HFFc6 (cell line): ENCODE measurements around the gene GRIN3A. TPM values are rescaled to one million over a fixed set of nuclear protein-coding genes. Genes with fewer than 3 reads are reported as not detected.

Experiments
- DNase-seq: peaks from one replicate; pipeline ENCODE4 v3.0.0-alpha.2; 2018
- H3K27ac Mint-ChIP-seq: 2 replicates; pipeline ENCODE4 v1.8.0; 2020; ENCODE audit warnings: mild to moderate bottlenecking, mixed read lengths
- H3K27me3 Mint-ChIP-seq: 2 replicates; pipeline ENCODE4 v1.8.0; 2021; ENCODE audit warnings: mild to moderate bottlenecking, moderate library complexity, mixed read lengths; ENCODE audit not compliant: insufficient read depth
- H3K36me3 Mint-ChIP-seq: 2 replicates; pipeline ENCODE4 v1.8.0; 2021; ENCODE audit warnings: low read depth, mixed read lengths
- H3K4me1 Mint-ChIP-seq: 2 replicates; pipeline ENCODE4 v1.8.0; 2020; ENCODE audit warnings: low read depth, mixed read lengths
- H3K4me3 Mint-ChIP-seq: 2 replicates; pipeline ENCODE4 v1.8.0; 2020; ENCODE audit warnings: mild to moderate bottlenecking, moderate library complexity, mixed read lengths
- H3K9me3 Mint-ChIP-seq: 2 replicates; pipeline ENCODE4 v1.8.0; 2020; ENCODE audit warnings: mild to moderate bottlenecking, mixed read lengths
- CTCF ChIP-seq: fragments of 200-600 bp; sonication (generic); IDR thresholded peaks from 2 replicates; pipeline ENCODE4 v1.5.0; 2021; ENCODE audit warnings: antibody characterized with exemption, mild to moderate bottlenecking
- total RNA-seq, 6 experiments: library from RNA; stranded (reverse); fragmentation: NEBNext Ultra II Directional; extraction: Animal tissue kit (Norgen Biotek cat#: 25700); gene quantifications; 2 replicates in 1 of 6; 3 replicates in 5 of 6; pipeline ENCODE4 v1.2.3, GENCODE V29; 2021

Gene GRIN3A
- total RNA-seq, 6 experiments from 2014 or later: not detected

- no peaks in the 10 kb centered on the region for H3K9me3 Mint-ChIP-seq
- no peaks in the 10 kb centered on the region for H3K36me3 Mint-ChIP-seq
- no peak for TF ChIP-seq CTCF
- peaks cover 3% of the 10 kb centered on the region for H3K27me3 Mint-ChIP-seq
- no peak for DNase-seq
- peaks cover 19% of the 10 kb centered on the region for H3K4me1 Mint-ChIP-seq
- no peak overlapping the region for H3K27ac Mint-ChIP-seq
- no peak overlapping the region for H3K4me3 Mint-ChIP-seq
These were observed 160.1 kb downstream of the GRIN3A start for GRCh38 chr9:101578378-101578777.

GRCh38 chr9:101574731-101575333 is 163.6 kb downstream of the GRIN3A start:
- TF ChIP-seq CTCF: no peak
- peaks cover 4% of the 10 kb centered on the region; the same call in 1 of the 2 replicates for H3K4me1 Mint-ChIP-seq
- no peak for DNase-seq
- H3K27me3 Mint-ChIP-seq: peaks cover 3% of the 10 kb centered on the region; the same call in 1 of the 2 replicates
- H3K9me3 Mint-ChIP-seq: no peaks in the 10 kb centered on the region
- no peak overlapping the region for H3K4me3 Mint-ChIP-seq
- no peak overlapping the region for H3K27ac Mint-ChIP-seq
- H3K36me3 Mint-ChIP-seq: no peaks in the 10 kb centered on the region

GRCh38 chr9:101572316-101572715 is 166.1 kb downstream of the GRIN3A start:
- Mint-ChIP-seq H3K4me3 (no peak overlapping the region), H3K36me3 (no peaks in the 10 kb centered on the region), H3K4me1 (peaks cover 5% of the 10 kb centered on the region), H3K27me3 (peaks cover 3% of the 10 kb centered on the region; the same call in 1 of the 2 replicates), H3K27ac (no peak overlapping the region), H3K9me3 (no peaks in the 10 kb centered on the region)
- no peak for TF ChIP-seq CTCF
- no peak for DNase-seq

- DNase-seq: no peak
- Mint-ChIP-seq H3K27ac (no peak overlapping the region), H3K4me1 (peaks cover 6% of the 10 kb centered on the region), H3K9me3 (no peaks in the 10 kb centered on the region), H3K27me3 (peaks cover 3% of the 10 kb centered on the region; the same call in 1 of the 2 replicates), H3K4me3 (no peak overlapping the region), H3K36me3 (no peaks in the 10 kb centered on the region)
- no peak for TF ChIP-seq CTCF
These were observed 167.3 kb downstream of the GRIN3A start for GRCh38 chr9:101571114-101571513.

GRCh38 chr9:101569741-101570501 is 168.5 kb downstream of the GRIN3A start:
- H3K9me3 Mint-ChIP-seq: no peaks in the 10 kb centered on the region
- no peak overlapping the region for H3K27ac Mint-ChIP-seq
- no peak for TF ChIP-seq CTCF
- H3K27me3 Mint-ChIP-seq: peaks cover 3% of the 10 kb centered on the region; the same call in 1 of the 2 replicates
- DNase-seq: no peak
- H3K36me3 Mint-ChIP-seq: no peaks in the 10 kb centered on the region
- no peak overlapping the region for H3K4me3 Mint-ChIP-seq
- H3K4me1 Mint-ChIP-seq: peaks cover 6% of the 10 kb centered on the region
